B cell (primary cell): Measurements from ENCODE around the gene PHLPP1. TPM values are rescaled to one million over a fixed set of nuclear protein-coding genes. Genes with fewer than 3 reads are reported as not detected.

Experiments used
- ATAC-seq: fragments of 200-7000 bp; cut with Tn5 transposase; one replicate; pipeline ENCODE4 v1.10.0; 2021; ENCODE audit warnings: low read depth, mild to moderate bottlenecking, moderate number of reproducible peaks, moderate library complexity
- CTCF ChIA-PET: fragments of 350-600 bp; sonication (Branson Sonifier 250); formaldehyde crosslinking; loops from one replicate; lab custom pipeline; 2021; ENCODE audit warnings: antibody characterized with exemption, inconsistent platforms; lab: Charles Lee
- POLR2A ChIA-PET: fragments of 350-600 bp; sonication (Branson Sonifier 250); formaldehyde crosslinking; loops from one replicate; lab custom pipeline; 2021; ENCODE audit warnings: antibody characterized with exemption; lab: Charles Lee
- DNase-seq: peaks from one replicate; pipeline ENCODE4 v3.0.0; 2013
- H2AFZ ChIP-seq: 2 replicates; pipeline ENCODE4 v1.6.1; 2012; ENCODE audit warnings: mild to moderate bottlenecking, low read depth, low read length; ENCODE audit not compliant: insufficient read depth, poor library complexity, severe bottlenecking
- H3K27ac ChIP-seq, 2 donors: 1 replicate in 1 of 2; 2 replicates in 1 of 2; pipeline ENCODE4 v1.5.1; 2012 to 2013; ENCODE audit warnings: low read length in 2 of 2, mild to moderate bottlenecking in 2 of 2, moderate library complexity in 1 of 2
- H3K27me3 ChIP-seq, 4 experiments: fragments of 200-600 bp in 1 of 4; sonication (generic) in 1 of 4; replicated peaks in 1 of 4; 1 replicate in 2 of 4; 2 replicates in 2 of 4; pipeline versions ENCODE4 v1.6.1 to v1.7.0; 2013 to 2016; ENCODE audit warnings: low read length in 3 of 4, mild to moderate bottlenecking in 2 of 4, mixed read lengths in 1 of 4, moderate library complexity in 1 of 4; ENCODE audit not compliant: insufficient read depth in 4 of 4, control insufficient read depth in 3 of 4; ENCODE audit errors: control extremely low read depth in 1 of 4
- H3K36me3 ChIP-seq, 2 experiments: replicated peaks in 1 of 2; 1 replicate in 1 of 2; 2 replicates in 1 of 2; pipeline versions ENCODE4 v1.6.1 to v1.7.1; 2013; ENCODE audit warnings: low read length in 1 of 2; ENCODE audit not compliant: insufficient read depth in 2 of 2, control insufficient read depth in 1 of 2; ENCODE audit errors: control extremely low read depth in 1 of 2, extremely low read depth in 1 of 2
- H3K4me1 ChIP-seq, 2 donors: fragments of 200-600 bp in 1 of 2; sonication (generic) in 1 of 2; 1 replicate in 1 of 2; 2 replicates in 1 of 2; pipeline versions ENCODE4 v1.5.1 to v1.6.1; 2013 to 2017; ENCODE audit warnings: low read length in 2 of 2; ENCODE audit not compliant: control insufficient read depth in 2 of 2, insufficient read depth in 2 of 2
- H3K4me2 ChIP-seq: replicated peaks from 2 replicates; pipeline ENCODE3; 2012; ENCODE audit warnings: mild to moderate bottlenecking, low read depth, low read length; ENCODE audit not compliant: poor library complexity, severe bottlenecking
- H3K4me3 ChIP-seq, 5 experiments: fragments of 200-600 bp in 1 of 5; sonication (generic) in 1 of 5; 1 replicate in 3 of 5; 2 replicates in 2 of 5; pipeline versions ENCODE4 v1.5.1 to v1.7.0; 2011 to 2016; ENCODE audit warnings: low read length in 4 of 5, mild to moderate bottlenecking in 4 of 5, low read depth in 2 of 5, control low read depth in 1 of 5, moderate library complexity in 1 of 5; ENCODE audit not compliant: insufficient read depth in 1 of 5; ENCODE audit errors: control extremely low read depth in 1 of 5, extremely low read depth in 1 of 5
- H3K79me2 ChIP-seq: fragments of 200-600 bp; sonication (generic); one replicate; pipeline ENCODE4 v1.6.0; 2016; ENCODE audit warnings: low read length; ENCODE audit not compliant: control insufficient read depth, insufficient read depth
- H3K9ac ChIP-seq: fragments of 200-600 bp; sonication (generic); 2 replicates; pipeline ENCODE4 v1.6.1; 2017; ENCODE audit warnings: mild to moderate bottlenecking, low read length, moderate library complexity
- H3K9me3 ChIP-seq, 3 donors: one replicate each; pipeline versions ENCODE4 v1.6.1 to v1.7.1; 2013; ENCODE audit warnings: low read length in 2 of 3; ENCODE audit not compliant: control insufficient read depth in 2 of 3, insufficient read depth in 1 of 3; ENCODE audit errors: control extremely low read depth in 1 of 3
- H4K20me1 ChIP-seq: 2 replicates; pipeline ENCODE4 v1.6.0; 2012; ENCODE audit warnings: mild to moderate bottlenecking, low read length; ENCODE audit not compliant: insufficient read depth, control insufficient read depth, poor library complexity, severe bottlenecking
- H3K27ac Mint-ChIP-seq: one replicate; pipeline ENCODE4 v1.8.0; 2021; ENCODE audit warnings: mixed read lengths
- H3K27me3 Mint-ChIP-seq: one replicate; pipeline ENCODE4 v1.8.0; 2021; ENCODE audit warnings: mixed read lengths
- H3K4me1 Mint-ChIP-seq: one replicate; pipeline ENCODE4 v1.8.0; 2021; ENCODE audit warnings: mixed read lengths
- H3K4me3 Mint-ChIP-seq: one replicate; pipeline ENCODE4 v1.8.0; 2021; ENCODE audit warnings: mixed read lengths
- H3K9me3 Mint-ChIP-seq: one replicate; pipeline ENCODE4 v1.8.0; 2022; ENCODE audit warnings: mixed read lengths; ENCODE audit not compliant: insufficient read depth
- EZH2 ChIP-seq: IDR thresholded peaks from 2 replicates; pipeline ENCODE4 v1.6.1; 2012; ENCODE audit warnings: borderline replicate concordance, low read depth, mild to moderate bottlenecking, moderate library complexity, low read length; ENCODE audit not compliant: insufficient read depth, poor library complexity, severe bottlenecking
- WGBS: methylation state at CpG from one replicate; pipeline ENCODE4 v1.1.5; 2013; ENCODE audit warnings: missing lambda C conversion rate; ENCODE audit not compliant: insufficient coverage; 5-methylcytosine and 5-hydroxymethylcytosine counted together
- intact Hi-C: fragments of 100-400 bp; cut with micrococcal nuclease; formaldehyde crosslinking; loops from one replicate; pipeline ENCODE4 v1.10.0; 2022
- polyA plus RNA-seq: library from polyadenylated mRNA; depleted of rRNA; stranded (reverse); fragments of >200 nt; gene quantifications from 2 replicates; pipeline ENCODE4 v1.2.3, GENCODE V29; 2012
- total RNA-seq, 2 donors: library from RNA; stranded (reverse); fragments of 120-200 nt in 1 of 2; gene quantifications; 1 replicate in 1 of 2; 2 replicates in 1 of 2; pipeline versions ENCODE4 v1.2.3 to v1.2.4, GENCODE V29; 2013 to 2022
- TF ChIP-seq, protein P1 (sequence below): fragments of 200-600 bp; IDR thresholded peaks from one replicate; pipeline ENCODE4 v1.8.0; 2022; ENCODE audit warnings: antibody characterized with exemption, mild to moderate bottlenecking

The PHLPP1 gene
- total and polyA plus RNA-seq, 2 donors (not counting 1 experiment from before 2014, with no cell fraction given) = 3.0 to 20.7 TPM

DNA sequence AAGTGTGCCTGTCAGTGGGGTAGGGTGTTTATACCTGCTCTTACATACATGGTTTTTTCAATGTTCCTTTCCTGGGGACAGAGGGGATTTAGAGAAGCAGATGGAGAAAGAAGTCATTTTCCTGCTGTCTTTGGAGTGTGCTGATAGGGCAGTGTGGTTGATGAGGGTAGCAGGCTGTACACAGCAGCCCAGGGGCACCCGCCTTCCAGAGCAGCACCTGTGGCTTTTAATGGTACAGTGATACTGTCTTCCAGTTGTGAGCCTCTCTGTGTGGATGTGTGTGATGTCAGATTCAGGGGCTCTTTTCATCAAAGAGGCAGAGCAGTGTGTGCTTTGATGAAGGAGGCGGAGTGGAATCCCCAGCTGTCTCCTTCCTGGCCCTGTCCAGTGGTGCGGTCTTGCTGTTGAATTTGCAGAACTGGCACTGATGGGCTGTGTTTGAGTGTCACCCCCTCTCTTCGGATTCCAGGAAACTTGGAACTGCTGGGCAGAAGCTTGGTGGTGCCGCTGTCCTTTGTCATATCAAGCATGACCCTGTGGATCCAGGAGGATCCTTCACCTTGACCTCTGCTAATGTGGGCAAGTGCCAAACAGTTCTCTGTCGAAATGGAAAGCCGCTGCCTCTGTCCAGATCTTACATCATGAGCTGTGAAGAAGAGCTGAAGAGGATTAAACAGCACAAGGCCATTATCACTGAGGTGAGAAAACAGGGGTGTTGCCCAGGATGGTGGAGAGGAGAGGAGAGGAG is 259.8 kb downstream of the PHLPP1 start:
- Histone ChIP-seq H2AFZ (no peak overlapping the region), H4K20me1 (no peaks in the 10 kb centered on the region), H3K9me3 (no peaks in the 10 kb centered on the region), H3K36me3 (peaks cover 2 to 15% of the 10 kb centered on the region in 2 experiments), H3K27ac (no peak overlapping the region), H3K4me3 (no peak overlapping the region), H3K4me2 (no peak overlapping the region), H3K9ac (no peak overlapping the region), H3K79me2 (no peaks in the 10 kb centered on the region), H3K27me3 (no peaks in the 10 kb centered on the region), H3K4me1 (no peaks in the 10 kb centered on the region)
- intact Hi-C loops = no loop called here
- no peak overlapping the region for H3K27ac Mint-ChIP-seq
- POLR2A ChIA-PET = no interaction called here
- CTCF ChIA-PET = interaction anchor here (1.2 kb wide), 1 partner anchor 19 kb away, joined by 3 read pairs; no protein-coding TSS in a partner anchor
- H3K9me3 Mint-ChIP-seq = no peaks in the 10 kb centered on the region
- H3K27me3 Mint-ChIP-seq = no peaks in the 10 kb centered on the region
- no peaks in the 10 kb centered on the region for H3K4me1 Mint-ChIP-seq
- TF ChIP-seq, protein P1, sequence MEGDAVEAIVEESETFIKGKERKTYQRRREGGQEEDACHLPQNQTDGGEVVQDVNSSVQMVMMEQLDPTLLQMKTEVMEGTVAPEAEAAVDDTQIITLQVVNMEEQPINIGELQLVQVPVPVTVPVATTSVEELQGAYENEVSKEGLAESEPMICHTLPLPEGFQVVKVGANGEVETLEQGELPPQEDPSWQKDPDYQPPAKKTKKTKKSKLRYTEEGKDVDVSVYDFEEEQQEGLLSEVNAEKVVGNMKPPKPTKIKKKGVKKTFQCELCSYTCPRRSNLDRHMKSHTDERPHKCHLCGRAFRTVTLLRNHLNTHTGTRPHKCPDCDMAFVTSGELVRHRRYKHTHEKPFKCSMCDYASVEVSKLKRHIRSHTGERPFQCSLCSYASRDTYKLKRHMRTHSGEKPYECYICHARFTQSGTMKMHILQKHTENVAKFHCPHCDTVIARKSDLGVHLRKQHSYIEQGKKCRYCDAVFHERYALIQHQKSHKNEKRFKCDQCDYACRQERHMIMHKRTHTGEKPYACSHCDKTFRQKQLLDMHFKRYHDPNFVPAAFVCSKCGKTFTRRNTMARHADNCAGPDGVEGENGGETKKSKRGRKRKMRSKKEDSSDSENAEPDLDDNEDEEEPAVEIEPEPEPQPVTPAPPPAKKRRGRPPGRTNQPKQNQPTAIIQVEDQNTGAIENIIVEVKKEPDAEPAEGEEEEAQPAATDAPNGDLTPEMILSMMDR = no peak
- no peak for TF ChIP-seq EZH2
- ATAC-seq = no peak
- H3K4me3 Mint-ChIP-seq = no peak overlapping the region
- 96% methylated on average over 7 of the region's 7 CpGs for WGBS
- no peak for DNase-seq

DNA sequence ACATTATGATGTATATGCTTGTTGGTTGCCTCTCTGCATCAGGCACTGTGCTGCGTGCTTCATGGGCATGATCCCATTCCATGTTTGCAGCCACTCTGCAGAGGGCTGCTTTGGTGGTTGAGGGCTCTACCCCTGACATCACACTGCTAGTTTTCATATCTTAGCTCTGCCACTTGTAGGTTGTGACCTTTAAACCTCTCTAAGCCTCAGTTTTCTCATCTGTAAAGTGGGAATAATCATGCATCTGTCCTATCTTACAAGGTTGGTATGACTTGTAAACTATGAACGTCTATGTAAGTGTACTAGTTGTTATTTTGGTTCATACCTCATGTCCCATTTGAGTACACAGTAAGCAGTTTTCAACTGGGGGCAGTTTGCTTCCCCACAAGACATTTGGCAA is 260.4 kb downstream of the PHLPP1 start:
- Mint-ChIP-seq H3K4me3 (no peak overlapping the region), H3K27me3 (no peaks in the 10 kb centered on the region), H3K27ac (no peak overlapping the region), H3K4me1 (no peaks in the 10 kb centered on the region), H3K9me3 (no peaks in the 10 kb centered on the region)
- ATAC-seq = no peak
- H3K36me3 ChIP-seq = peaks cover 2 to 15% of the 10 kb centered on the region in 2 experiments
- no peaks in the 10 kb centered on the region for H4K20me1 ChIP-seq
- H3K79me2 ChIP-seq = no peaks in the 10 kb centered on the region
- H3K27me3 ChIP-seq = no peaks in the 10 kb centered on the region
- no peak for DNase-seq
- H3K4me2 ChIP-seq = no peak overlapping the region
- intact Hi-C loops = no loop called here
- no peak overlapping the region for H3K9ac ChIP-seq
- no peak for TF ChIP-seq EZH2
- TF ChIP-seq, protein P1 = no peak
- no peak overlapping the region for H3K27ac ChIP-seq
- no peaks in the 10 kb centered on the region for H3K4me1 ChIP-seq
- ChIA-PET CTCF (interaction anchor here (1.2 kb wide), 1 partner anchor 20 kb away, joined by 3 read pairs; no protein-coding TSS in a partner anchor), POLR2A (no interaction called here)
- 100% methylated on average over 1 of the region's 2 CpGs for WGBS
- H3K9me3 ChIP-seq = no peaks in the 10 kb centered on the region
- no peak overlapping the region for H2AFZ ChIP-seq
- no peak overlapping the region for H3K4me3 ChIP-seq
